ENCODE results near the gene PRR33. TPM values are rescaled to one million over a fixed set of nuclear protein-coding genes. Genes with fewer than 3 reads are reported as not detected.
A peak's percentile ranks its signal among the peaks of the same experiment; 100 is the strongest.
"Not testable (repeated sequence)": the region's sequence is repeated elsewhere in the genome, so short reads cannot be mapped to it uniquely, and the experiment has no call there.

Gene PRR33
- under 1 TPM; 0.07 to 0.12 TPM for total RNA-seq

GRCh38 chr11:1891831-1892115, at the start of gene PRR33:
Gene PRR33, minus strand, starts transcription at chr11:1891895. Its CDS starts 1,311 bp downstream, at chr11:1890584.
- no peak for DNase-seq
- peak within 1 kb of the TSS; percentile 39 for H3K27ac Mint-ChIP-seq
- intact Hi-C loops (cut with micrococcal nuclease), result loop anchor here (2.0 kb wide), 1 partner anchor 39 kb away; the partner anchor contains the start of gene LSP1
- H3K4me3 Mint-ChIP-seq, result peak within 1 kb of the TSS; percentile 79
- H3K4me1 Mint-ChIP-seq (ENCODE audit: low read depth), result peaks cover 23% of the 10 kb centered on the region
- H3K27me3 Mint-ChIP-seq (ENCODE audit: low read depth), result no peaks in the 10 kb centered on the region
- CTCF ChIA-PET, result interaction anchor here (0.9 to 2.0 kb wide), 3 partner anchors 9 to 197 kb away, joined by 3 to 11 read pairs (median 9); no protein-coding TSS in a partner anchor
- H3K36me3 Mint-ChIP-seq (ENCODE audit: low read depth), result peaks cover 6% of the 10 kb centered on the region
- H3K9me3 Mint-ChIP-seq, result no peaks in the 10 kb centered on the region

- H3K4me3 Mint-ChIP-seq; H3K27ac Mint-ChIP-seq; DNase-seq; H3K4me1 Mint-ChIP-seq (ENCODE audit: low read depth); H3K27me3 Mint-ChIP-seq (ENCODE audit: low read depth); H3K9me3 Mint-ChIP-seq; H3K36me3 Mint-ChIP-seq (ENCODE audit: low read depth); CTCF ChIA-PET: not testable (repeated sequence)
- intact Hi-C loops (cut with micrococcal nuclease), result loop anchor here (1.0 kb wide), 1 partner anchor 45 kb away; no protein-coding TSS in a partner anchor
Measured at GRCh38 chr11:1939788-1940187, 48.1 kb upstream of the PRR33 start.

- Mint-ChIP-seq H3K27ac (no peak overlapping the region), H3K36me3 (ENCODE audit: low read depth) (no peaks in the 10 kb centered on the region), H3K4me3 (no peak overlapping the region), H3K9me3 (no peaks in the 10 kb centered on the region), H3K27me3 (ENCODE audit: low read depth) (no peaks in the 10 kb centered on the region), H3K4me1 (ENCODE audit: low read depth) (peaks cover 3% of the 10 kb centered on the region)
- intact Hi-C loops (cut with micrococcal nuclease), result loop anchor here (1.0 kb wide), 1 partner anchor 45 kb away; no protein-coding TSS in a partner anchor
- CTCF ChIA-PET, result interaction anchor here (0.8 kb wide), 1 partner anchor 29 kb away, joined by 3 read pairs; no protein-coding TSS in a partner anchor
- DNase-seq, result no peak
Measured at GRCh38 chr11:1939006-1939625, 47.4 kb upstream of the PRR33 start.

- intact Hi-C loops (cut with micrococcal nuclease), result loop anchor here (1.0 kb wide), 1 partner anchor 44 kb away; no protein-coding TSS in a partner anchor
- Mint-ChIP-seq H3K27me3 (ENCODE audit: low read depth) (no peaks in the 10 kb centered on the region), H3K4me1 (ENCODE audit: low read depth) (peaks cover 3% of the 10 kb centered on the region), H3K4me3 (no peak overlapping the region), H3K27ac (no peak overlapping the region), H3K9me3 (no peaks in the 10 kb centered on the region), H3K36me3 (ENCODE audit: low read depth) (no peaks in the 10 kb centered on the region)
- CTCF ChIA-PET, result interaction anchor here (0.8 kb wide), 1 partner anchor 29 kb away, joined by 3 read pairs; no protein-coding TSS in a partner anchor
- DNase-seq, result no peak
Measured at GRCh38 chr11:1938343-1939005, 46.8 kb upstream of the PRR33 start.

GRCh38 chr11:1937616-1938342, 46.1 kb upstream of the PRR33 start:
- intact Hi-C loops (cut with micrococcal nuclease), result no loop called here
- Mint-ChIP-seq H3K36me3 (ENCODE audit: low read depth) (no peaks in the 10 kb centered on the region), H3K4me1 (ENCODE audit: low read depth) (peaks cover 3% of the 10 kb centered on the region), H3K27ac (no peak overlapping the region), H3K9me3 (no peaks in the 10 kb centered on the region), H3K4me3 (no peak overlapping the region), H3K27me3 (ENCODE audit: low read depth) (no peaks in the 10 kb centered on the region)
- CTCF ChIA-PET, result interaction anchor here (0.8 kb wide), 2 partner anchors 30 to 285 kb away, joined by 3 to 4 read pairs; no protein-coding TSS in a partner anchor
- DNase-seq, result no peak

- Mint-ChIP-seq H3K4me1 (ENCODE audit: low read depth) (peaks cover 3% of the 10 kb centered on the region), H3K4me3 (no peak overlapping the region), H3K27me3 (ENCODE audit: low read depth) (no peaks in the 10 kb centered on the region), H3K27ac (no peak overlapping the region), H3K36me3 (ENCODE audit: low read depth) (no peaks in the 10 kb centered on the region), H3K9me3 (no peaks in the 10 kb centered on the region)
- no peak for DNase-seq
- intact Hi-C loops (cut with micrococcal nuclease), result no loop called here
- CTCF ChIA-PET, result interaction anchor here (0.8 kb wide), 1 partner anchor 284 kb away, joined by 4 read pairs; no protein-coding TSS in a partner anchor
Measured at GRCh38 chr11:1936781-1937615, 45.3 kb upstream of the PRR33 start.

- Mint-ChIP-seq H3K36me3 (ENCODE audit: low read depth) (no peaks in the 10 kb centered on the region), H3K4me3 (no peak overlapping the region), H3K9me3 (no peaks in the 10 kb centered on the region), H3K4me1 (ENCODE audit: low read depth) (peaks cover 3% of the 10 kb centered on the region), H3K27me3 (ENCODE audit: low read depth) (no peaks in the 10 kb centered on the region), H3K27ac (no peak overlapping the region)
- intact Hi-C loops (cut with micrococcal nuclease), result no loop called here
- CTCF ChIA-PET, result no interaction called here
- DNase-seq, result no peak
Measured at GRCh38 chr11:1936072-1936780, 44.5 kb upstream of the PRR33 start.

- no peak overlapping the region for H3K27ac Mint-ChIP-seq
- CTCF ChIA-PET, result interaction anchor here (1.2 kb wide), 1 partner anchor 53 kb away, joined by 3 read pairs; no protein-coding TSS in a partner anchor
- no peaks in the 10 kb centered on the region for H3K9me3 Mint-ChIP-seq
- H3K4me1 Mint-ChIP-seq (ENCODE audit: low read depth), result peaks cover 5% of the 10 kb centered on the region
- H3K4me3 Mint-ChIP-seq, result no peak overlapping the region
- no peaks in the 10 kb centered on the region for H3K27me3 Mint-ChIP-seq (ENCODE audit: low read depth)
- no peaks in the 10 kb centered on the region for H3K36me3 Mint-ChIP-seq (ENCODE audit: low read depth)
- no peak for DNase-seq
- intact Hi-C loops (cut with micrococcal nuclease), result no loop called here
Measured at GRCh38 chr11:1935156-1936071, 43.7 kb upstream of the PRR33 start.

- Mint-ChIP-seq H3K9me3 (no peaks in the 10 kb centered on the region), H3K4me3 (no peak overlapping the region), H3K4me1 (ENCODE audit: low read depth) (peaks cover 7% of the 10 kb centered on the region), H3K27ac (no peak overlapping the region), H3K27me3 (ENCODE audit: low read depth) (no peaks in the 10 kb centered on the region), H3K36me3 (ENCODE audit: low read depth) (no peaks in the 10 kb centered on the region)
- intact Hi-C loops (cut with micrococcal nuclease), result no loop called here
- DNase-seq, result no peak
- CTCF ChIA-PET, result interaction anchor here (1.2 kb wide), 1 partner anchor 52 kb away, joined by 3 read pairs; no protein-coding TSS in a partner anchor
Measured at GRCh38 chr11:1934335-1935155, 42.9 kb upstream of the PRR33 start.
